Loucy (cell line): ENCODE measurements around the gene TGFBR3.

ENCODE experiments used
- H2AFZ ChIP-seq: fragments of 200-600 bp; sonication (generic); 2 replicates; pipeline ENCODE4 v1.6.0; 2016; ENCODE audit warnings: antibody characterized with exemption, mild to moderate bottlenecking, low read length, moderate library complexity
- H3F3A ChIP-seq: fragments of 200-600 bp; 2 replicates; pipeline ENCODE4 v1.6.0; 2016; ENCODE audit warnings: antibody characterized with exemption, low read depth, mild to moderate bottlenecking
- H3K27me3 ChIP-seq: fragments of 200-600 bp; sonication (generic); 2 replicates; pipeline ENCODE4 v1.6.1; 2014; ENCODE audit warnings: low read length, mild to moderate bottlenecking; ENCODE audit not compliant: insufficient read depth, poor library complexity, severe bottlenecking
- H3K36me3 ChIP-seq: fragments of 200-600 bp; sonication (generic); 2 replicates; pipeline ENCODE4 v1.6.1; 2016; ENCODE audit warnings: low read length; ENCODE audit not compliant: insufficient read depth
- H3K4me1 ChIP-seq: fragments of 200-600 bp; sonication (generic); 2 replicates; pipeline ENCODE4 v1.5.1; 2014; ENCODE audit warnings: low read length, mild to moderate bottlenecking; ENCODE audit not compliant: insufficient read depth, poor library complexity, severe bottlenecking
- H3K4me2 ChIP-seq: fragments of 200-600 bp; sonication (generic); 2 replicates; pipeline ENCODE4 v1.6.0; 2014; ENCODE audit warnings: antibody characterized with exemption, low read length, low read depth, mild to moderate bottlenecking; ENCODE audit not compliant: poor library complexity, severe bottlenecking
- H3K4me3 ChIP-seq: fragments of 200-600 bp; sonication (generic); 2 replicates; pipeline ENCODE4 v1.5.1; 2014; ENCODE audit warnings: low read length, mild to moderate bottlenecking, mixed read lengths; ENCODE audit not compliant: poor library complexity, severe bottlenecking
- H3K79me2 ChIP-seq: fragments of 200-600 bp; sonication (generic); 2 replicates; pipeline ENCODE4 v1.6.1; 2014; ENCODE audit warnings: low read length; ENCODE audit not compliant: insufficient read depth
- H3K9ac ChIP-seq: fragments of 200-600 bp; sonication (generic); 2 replicates; pipeline ENCODE4 v1.6.0; 2014; ENCODE audit warnings: mild to moderate bottlenecking, low read depth, low read length, moderate library complexity; ENCODE audit not compliant: poor library complexity, severe bottlenecking
- H3K9me2 ChIP-seq: fragments of 200-600 bp; sonication (generic); replicated peaks from 2 replicates; pipeline ENCODE4 v1.6.1; 2016; ENCODE audit warnings: low read depth, low read length, mixed read lengths
- H3K9me3 ChIP-seq: fragments of 200-600 bp; sonication (generic); 2 replicates; pipeline ENCODE4 v1.6.1; 2014; ENCODE audit warnings: mild to moderate bottlenecking, antibody characterized with exemption, low read length, low read depth; ENCODE audit not compliant: insufficient read depth
- H4K20me1 ChIP-seq: fragments of 200-600 bp; sonication (generic); 2 replicates; pipeline ENCODE4 v1.6.0; 2014; ENCODE audit warnings: antibody characterized with exemption, low read length, mild to moderate bottlenecking; ENCODE audit not compliant: insufficient read depth, poor library complexity, severe bottlenecking
- CTCF ChIP-seq: fragments of 200-600 bp; sonication (generic); conservative IDR thresholded peaks from 2 replicates; pipeline ENCODE4 v1.5.1; 2014; ENCODE audit warnings: mild to moderate bottlenecking, antibody characterized with exemption, low read length
- EZH2phosphoT487 ChIP-seq: fragments of 200-600 bp; IDR thresholded peaks from 2 replicates; pipeline ENCODE4 v1.6.1; 2018; ENCODE audit warnings: antibody characterized with exemption, mild to moderate bottlenecking, moderate library complexity, borderline replicate concordance

Gene TGFBR3

DNA sequence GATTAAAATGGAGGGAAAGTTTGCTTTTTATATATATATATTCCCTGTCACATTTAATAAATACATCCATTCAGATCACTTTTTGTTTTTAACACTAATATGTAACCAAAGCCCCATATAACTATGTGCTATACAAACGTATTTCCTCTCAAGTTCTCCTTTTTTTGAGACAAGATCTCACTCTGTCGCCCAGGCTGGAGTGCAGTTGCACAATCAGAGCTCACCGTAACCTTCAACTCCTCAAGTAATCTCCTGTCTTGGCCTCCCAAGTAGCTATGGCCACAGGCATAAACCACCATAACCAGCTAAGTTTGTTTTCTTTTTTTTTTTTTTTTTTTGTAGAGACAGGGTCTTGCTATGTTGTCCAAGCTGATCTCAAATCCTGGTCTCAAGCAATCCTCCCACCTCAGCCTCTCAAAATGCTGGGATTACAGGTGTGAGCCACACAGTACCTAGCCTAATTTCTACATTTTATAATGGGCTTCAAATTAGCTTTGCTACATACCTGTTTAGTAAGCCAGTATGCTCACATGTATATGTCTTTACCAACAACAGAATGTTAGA, 120.0 kb downstream of the TGFBR3 start:
- no peak overlapping the region for H3K4me3 ChIP-seq
- no peaks in the 10 kb centered on the region for H3K4me1 ChIP-seq
- no peak overlapping the region for H3K9ac ChIP-seq
- H3K4me2 ChIP-seq = no peak overlapping the region
- H3K27me3 ChIP-seq = no peaks in the 10 kb centered on the region
- H3K9me3 ChIP-seq = no peaks in the 10 kb centered on the region
- no peak overlapping the region for H2AFZ ChIP-seq
- H3K79me2 ChIP-seq = no peaks in the 10 kb centered on the region
- H3K36me3 ChIP-seq = no peaks in the 10 kb centered on the region
- H3F3A ChIP-seq = no peaks in the 10 kb centered on the region
- H3K9me2 ChIP-seq = no peaks in the 10 kb centered on the region
- no peaks in the 10 kb centered on the region for H4K20me1 ChIP-seq
- TF ChIP-seq EZH2phosphoT487 (no peak), CTCF (no peak)

DNA sequence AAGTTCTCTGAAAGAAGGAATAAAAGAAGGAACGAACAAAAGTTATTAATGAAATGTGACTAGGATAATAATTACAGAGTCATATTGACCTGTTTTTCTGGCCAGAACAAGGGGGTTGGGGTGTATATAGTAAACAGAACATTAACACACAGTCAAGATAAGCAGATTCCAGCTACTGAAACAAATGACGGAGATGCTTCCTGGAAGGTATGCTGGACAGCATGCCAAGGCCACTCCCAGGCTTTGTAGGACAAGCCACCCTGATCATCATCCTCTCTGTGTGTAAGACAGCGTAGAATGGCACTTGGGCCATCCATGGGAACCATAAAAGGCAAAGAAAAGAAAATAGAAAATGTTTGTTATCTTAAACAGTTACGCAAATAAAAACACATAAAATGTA, 120.7 kb downstream of the TGFBR3 start:
- no peaks in the 10 kb centered on the region for H3K9me3 ChIP-seq
- H3K4me3 ChIP-seq = no peak overlapping the region
- no peak overlapping the region for H3K4me2 ChIP-seq
- no peaks in the 10 kb centered on the region for H3K9me2 ChIP-seq
- no peaks in the 10 kb centered on the region for H4K20me1 ChIP-seq
- TF ChIP-seq EZH2phosphoT487 (no peak), CTCF (no peak)
- no peaks in the 10 kb centered on the region for H3K4me1 ChIP-seq
- no peak overlapping the region for H3K9ac ChIP-seq
- H2AFZ ChIP-seq = no peak overlapping the region
- no peaks in the 10 kb centered on the region for H3F3A ChIP-seq
- no peaks in the 10 kb centered on the region for H3K27me3 ChIP-seq
- no peaks in the 10 kb centered on the region for H3K79me2 ChIP-seq
- no peaks in the 10 kb centered on the region for H3K36me3 ChIP-seq

DNA sequence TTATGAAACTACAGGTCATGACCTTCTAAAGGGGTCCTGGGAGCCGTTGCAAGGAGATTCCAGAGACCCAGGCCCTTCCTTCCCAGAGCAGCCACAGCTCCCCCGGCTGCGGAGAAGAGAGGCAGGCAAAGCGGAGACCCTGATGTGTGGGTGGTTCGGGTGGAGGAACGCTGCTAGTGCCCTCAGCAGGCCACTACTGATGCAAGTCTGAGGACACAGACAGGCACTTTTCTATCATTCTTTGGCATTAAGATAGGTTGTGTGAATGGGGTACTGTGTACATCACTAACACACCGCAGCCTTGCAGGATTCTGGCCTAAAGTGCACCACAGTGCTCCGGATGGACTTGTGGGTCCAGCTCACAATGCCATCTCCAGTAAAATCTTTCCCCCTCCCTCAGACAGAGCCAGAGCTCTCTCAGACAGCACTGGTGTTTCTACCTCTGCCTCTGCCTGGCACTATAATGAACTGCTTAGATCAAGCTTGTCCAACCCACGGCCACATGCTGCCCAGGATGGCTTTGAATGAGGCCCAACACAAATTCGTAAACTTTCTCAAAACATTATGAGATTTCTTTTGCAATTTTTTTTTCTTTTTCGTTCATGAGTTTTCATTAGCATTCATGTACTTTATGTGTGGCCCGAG, 121.4 kb downstream of the TGFBR3 start:
- H3K9me2 ChIP-seq = no peaks in the 10 kb centered on the region
- H3K9me3 ChIP-seq = no peaks in the 10 kb centered on the region
- H3K36me3 ChIP-seq = no peaks in the 10 kb centered on the region
- no peaks in the 10 kb centered on the region for H3K4me1 ChIP-seq
- no peak overlapping the region for H3K9ac ChIP-seq
- H3K79me2 ChIP-seq = no peaks in the 10 kb centered on the region
- H4K20me1 ChIP-seq = no peaks in the 10 kb centered on the region
- TF ChIP-seq CTCF (no peak; the same call in 1 of the 2 replicates), EZH2phosphoT487 (no peak)
- H2AFZ ChIP-seq = no peak overlapping the region
- H3K27me3 ChIP-seq = no peaks in the 10 kb centered on the region
- no peak overlapping the region for H3K4me3 ChIP-seq
- H3K4me2 ChIP-seq = no peak overlapping the region
- H3F3A ChIP-seq = no peaks in the 10 kb centered on the region
